Fibroblast of pulmonary artery (primary cell): Measurements from ENCODE around the gene BSN.

Source experiments
- DNase-seq: peaks from one replicate; pipeline ENCODE4 v3.0.0-alpha.2; 2010; ENCODE audit warnings: low read depth
- H3K4me3 ChIP-seq: replicated peaks from 2 replicates; pipeline ENCODE4 v1.5.1; 2011; ENCODE audit warnings: low read depth, mild to moderate bottlenecking, control low read depth, low read length, moderate library complexity
- CTCF ChIP-seq: IDR thresholded peaks from 2 replicates; pipeline ENCODE4 v1.5.1; 2011; ENCODE audit warnings: mild to moderate bottlenecking, control low read depth, low read length, inconsistent platforms; ENCODE audit errors: missing control alignments

BSN gene

GRCh38 chr3:49610666-49611280, 56.5 kb downstream of the BSN start:
- DNase-seq = no peak
- H3K4me3 ChIP-seq = no peak overlapping the region
- no peak for TF ChIP-seq CTCF

DNA sequence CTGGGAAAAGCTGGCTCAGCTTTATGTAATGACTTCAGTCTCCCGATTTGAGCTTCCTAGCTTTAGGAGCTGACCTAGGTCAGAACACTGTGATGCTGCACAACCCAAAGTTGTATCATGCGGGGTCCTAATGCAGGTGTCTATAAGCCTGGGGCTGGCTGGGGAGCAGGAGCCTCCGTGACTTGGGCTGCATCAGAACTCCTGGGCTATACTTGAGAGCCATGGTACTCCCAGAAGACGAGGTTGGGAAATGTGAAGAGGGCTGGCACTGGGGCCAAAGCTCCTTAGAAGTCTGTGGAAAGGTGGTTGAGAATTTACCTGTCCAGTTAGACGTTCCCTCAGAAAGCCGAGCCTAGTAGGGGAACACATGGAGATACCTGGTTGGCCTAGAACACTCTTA, 57.0 kb downstream of the BSN start:
- no peak for TF ChIP-seq CTCF
- no peak overlapping the region for H3K4me3 ChIP-seq
- no peak for DNase-seq

DNA sequence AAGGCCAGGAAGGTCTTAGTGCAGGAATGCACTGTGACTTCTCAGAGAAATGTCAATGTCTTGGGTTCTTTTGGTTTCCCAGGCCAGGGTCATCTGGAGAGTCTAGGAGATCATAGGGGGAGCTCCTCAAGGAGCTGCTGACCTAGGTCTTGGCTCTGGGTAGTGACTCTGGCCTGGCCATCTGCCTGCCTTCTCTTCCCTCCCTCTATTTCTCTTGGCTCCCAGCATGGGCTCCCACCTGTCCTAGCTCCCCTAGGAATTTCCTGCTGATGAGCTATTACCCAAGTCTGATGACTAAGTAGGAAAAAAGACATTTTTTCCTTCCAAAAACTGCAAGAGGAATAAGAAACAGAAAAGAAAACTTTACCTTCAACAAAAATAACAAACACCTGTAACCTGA, 57.4 kb downstream of the BSN start:
- peak; percentile 25 for DNase-seq
- TF ChIP-seq CTCF = no peak
- no peak overlapping the region for H3K4me3 ChIP-seq

DNA sequence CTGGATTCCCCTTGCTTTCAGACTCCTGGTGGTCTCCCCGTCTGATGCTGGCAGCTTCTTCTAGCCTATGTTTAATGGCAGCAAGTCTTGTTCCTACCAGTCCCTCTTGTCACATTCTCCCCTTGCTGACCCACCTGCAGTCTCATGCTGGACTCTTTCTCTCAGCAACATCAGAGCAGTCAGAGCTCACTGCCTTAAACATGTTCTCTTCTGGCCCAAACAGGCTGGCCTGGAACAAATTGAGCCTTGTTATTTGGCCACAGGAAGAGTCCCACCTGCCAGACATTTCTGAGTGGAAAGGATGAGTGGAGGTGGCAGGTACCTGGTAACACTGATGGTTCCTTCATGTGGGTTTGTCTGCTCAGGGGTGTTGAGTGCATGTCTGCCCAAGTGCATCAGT, 60.7 kb downstream of the BSN start:
- no peak overlapping the region for H3K4me3 ChIP-seq
- no peak for TF ChIP-seq CTCF
- DNase-seq = no peak

- TF ChIP-seq CTCF = no peak
- no peak for DNase-seq
- no peak overlapping the region for H3K4me3 ChIP-seq
Observed at GRCh38 chr3:49616061-49616460, 61.8 kb downstream of the BSN start.

DNA sequence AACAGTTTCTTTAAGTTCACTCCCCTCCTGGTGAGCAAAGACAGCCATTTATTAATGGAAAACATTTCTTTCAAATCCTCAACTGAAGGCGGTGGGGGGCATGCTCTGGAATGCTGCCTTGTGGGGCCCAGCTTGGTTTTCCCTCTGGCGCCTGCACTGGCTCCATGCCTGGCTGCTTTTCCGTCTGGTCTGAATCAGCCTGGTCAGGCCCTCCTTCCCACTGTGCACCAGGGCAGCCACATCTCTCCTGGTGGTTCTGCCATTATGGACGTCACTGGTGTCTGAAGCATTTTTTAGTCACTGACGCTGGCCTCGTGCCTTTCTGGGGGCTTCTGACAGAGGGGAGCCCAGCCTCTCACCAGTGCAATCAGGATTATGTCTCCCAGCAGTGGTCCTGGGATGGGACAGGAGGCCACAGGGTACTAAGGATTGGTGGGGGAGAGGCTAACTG, 62.2 kb downstream of the BSN start:
- H3K4me3 ChIP-seq = no peak overlapping the region
- TF ChIP-seq CTCF = no peak
- DNase-seq = peak; percentile 51

GRCh38 chr3:49617390-49618013, 63.2 kb downstream of the BSN start:
- TF ChIP-seq CTCF = no peak
- no peak for DNase-seq
- H3K4me3 ChIP-seq = no peak overlapping the region
